H4 (cell line): ENCODE measurements around the gene SOS1. TPM values are rescaled to one million over a fixed set of nuclear protein-coding genes. Genes with fewer than 3 reads are reported as not detected.
A peak's percentile ranks its signal among the peaks of the same experiment; 100 is the strongest.
"Not testable (repeated sequence)": the region's sequence is repeated elsewhere in the genome, so short reads cannot be mapped to it uniquely, and the experiment has no call there.

Experiments used
- DNase-seq: peaks from one replicate; pipeline ENCODE4 v3.0.0-alpha.2; 2015; ENCODE audit warnings: low spot score
- total RNA-seq: library from RNA; depleted of rRNA; stranded (reverse); fragments of >200 nt; shearing (Covaris generic); gene quantifications from 2 replicates; pipeline ENCODE4 v1.2.3, GENCODE V29; 2014

Gene SOS1
- total RNA-seq, 1 experiment from 2014 or later = 14.3 TPM

DNA sequence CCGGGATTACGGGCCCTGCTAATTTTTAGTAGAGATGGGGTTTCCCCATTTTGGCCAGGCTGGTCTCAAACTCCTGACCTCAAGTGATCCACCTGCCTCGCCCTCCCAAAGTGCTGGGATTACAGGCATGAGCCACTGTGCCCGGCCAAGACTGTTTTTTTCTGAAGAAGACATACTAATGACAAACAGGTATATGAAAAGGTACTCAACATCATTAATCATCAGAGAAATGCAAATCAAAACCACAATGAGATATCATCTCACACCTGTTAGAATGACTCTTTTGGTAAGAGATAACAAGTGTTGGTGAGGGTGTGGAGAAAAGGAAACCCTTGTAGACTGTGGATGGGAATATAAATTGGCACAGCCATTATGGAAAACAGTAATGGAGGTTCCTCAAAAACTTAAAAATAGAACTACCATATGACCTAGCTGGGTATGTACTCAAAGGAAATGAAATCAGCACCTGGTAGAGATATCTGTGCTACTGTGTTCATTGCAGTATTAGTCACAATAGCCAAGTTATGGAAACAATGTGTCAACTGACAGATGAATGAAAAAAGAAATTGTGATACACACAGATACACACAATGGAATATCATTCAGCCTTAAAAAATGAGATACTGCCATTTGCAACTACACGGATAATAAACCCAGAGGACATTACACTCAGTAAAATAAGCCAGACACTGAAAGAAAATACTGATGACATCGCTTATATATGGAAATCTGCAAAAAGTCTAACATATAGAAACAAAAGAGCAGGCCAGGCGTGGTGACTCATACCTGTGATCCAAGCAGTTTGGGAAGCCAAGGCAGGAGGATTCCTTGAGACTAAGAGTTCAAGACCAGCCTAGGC, 20.8 kb downstream of the SOS1 start:
- DNase-seq = no peak

DNA sequence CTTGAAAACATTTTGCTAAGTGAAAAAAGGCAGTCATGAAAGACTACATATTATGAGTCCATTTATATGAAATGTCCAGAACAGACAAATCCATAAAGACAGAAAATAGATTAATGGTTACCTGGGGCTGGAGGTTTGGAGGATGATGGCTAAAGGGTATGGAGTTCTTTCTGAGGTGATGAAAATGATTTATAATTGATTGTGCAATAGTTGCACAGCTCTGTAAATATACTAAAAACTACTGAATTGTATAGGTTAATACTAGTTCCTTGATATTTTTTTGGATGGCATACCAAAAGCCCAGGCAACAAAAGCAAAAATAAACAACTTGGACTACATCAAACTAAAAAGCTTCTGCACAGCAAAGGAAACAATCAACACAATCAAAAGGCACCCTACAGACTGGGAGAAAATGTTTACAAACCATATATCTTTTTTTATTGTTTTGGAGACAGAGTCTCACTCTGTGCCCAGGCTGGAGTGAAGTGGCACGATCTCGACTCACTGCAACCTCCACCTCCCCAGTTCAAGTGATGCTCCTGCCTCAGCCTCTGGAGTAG, 21.5 kb downstream of the SOS1 start:
- DNase-seq = no peak

DNA sequence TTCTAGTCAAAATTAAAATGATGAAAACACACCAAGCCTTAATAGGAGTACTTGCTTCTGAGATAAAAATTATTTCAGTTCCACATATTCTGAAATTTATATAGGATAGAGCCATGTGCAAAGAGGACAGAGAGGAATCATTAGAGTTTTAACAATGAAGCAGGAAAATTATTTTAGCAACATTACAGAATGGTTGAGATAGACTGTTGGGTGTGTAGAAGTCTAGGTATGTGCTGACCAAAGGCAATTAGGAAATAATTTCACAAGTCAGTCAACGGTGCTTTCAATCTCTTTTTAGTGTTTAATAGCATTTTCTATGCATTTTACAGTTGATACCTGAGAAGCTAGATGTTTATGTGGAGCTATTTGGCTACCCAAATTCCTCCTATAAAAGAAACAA, 25.2 kb downstream of the SOS1 start:
- no peak for DNase-seq

DNA sequence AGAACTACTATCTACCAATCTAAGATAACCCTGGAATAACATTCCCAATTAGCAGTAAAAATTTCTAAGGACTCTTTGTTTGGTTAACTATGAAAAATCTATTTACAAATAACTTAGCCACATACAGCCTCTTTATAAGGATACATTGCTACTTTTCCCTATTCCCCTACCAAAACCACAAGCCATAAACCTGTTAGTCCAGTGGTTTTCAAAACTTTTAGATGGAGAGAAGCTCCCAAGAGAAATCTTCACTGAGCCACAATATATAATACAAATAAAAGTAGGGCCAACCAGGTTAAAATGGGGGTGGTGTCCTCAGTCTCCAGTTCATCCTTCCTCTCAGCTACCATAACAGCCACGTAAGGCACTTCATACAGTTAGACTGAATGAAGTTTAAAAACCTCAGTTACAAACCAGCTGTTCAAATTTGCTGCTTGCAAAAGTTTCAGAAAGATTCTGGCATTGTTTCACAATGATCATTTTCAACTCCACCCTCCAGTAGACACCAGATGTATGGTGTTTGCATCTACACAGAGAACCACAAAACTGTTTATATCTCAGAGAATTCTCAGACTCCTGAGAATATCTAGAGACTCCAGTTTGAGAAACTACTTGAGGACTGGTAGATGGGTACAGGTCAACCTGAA, 26.0 kb downstream of the SOS1 start:
- DNase-seq = peak; percentile 52

DNA sequence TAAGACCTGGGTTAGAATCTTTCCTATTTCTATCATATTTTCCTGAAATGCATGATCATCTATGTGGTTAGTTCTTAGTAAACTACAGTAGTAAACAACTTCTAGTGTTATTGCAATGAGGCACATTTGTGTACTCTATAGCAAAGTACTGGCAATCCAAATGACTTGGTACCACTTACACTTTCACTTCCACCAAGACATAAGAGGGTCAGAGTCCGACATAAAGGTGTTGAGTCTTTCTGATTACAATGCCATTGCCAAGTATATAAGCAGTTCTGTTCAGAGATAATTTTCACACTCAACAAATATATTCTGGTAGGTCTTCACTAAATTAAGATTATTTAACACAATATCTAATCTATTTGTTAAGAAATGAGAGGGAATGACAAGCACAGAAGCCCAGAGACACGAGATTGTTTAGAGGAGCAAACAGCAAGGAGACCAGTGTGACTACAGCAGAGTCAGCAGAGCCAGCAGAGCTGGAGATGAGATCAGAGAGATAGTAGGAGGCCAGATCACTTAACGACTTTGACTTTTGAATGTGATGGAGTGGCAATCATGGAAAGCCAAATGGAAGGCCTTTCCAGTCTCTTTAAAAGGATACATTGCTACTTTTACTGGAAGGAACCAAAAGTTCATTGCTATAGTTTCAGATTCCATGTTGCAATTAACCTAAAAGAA, 27.5 kb downstream of the SOS1 start:
- no peak for DNase-seq

DNA sequence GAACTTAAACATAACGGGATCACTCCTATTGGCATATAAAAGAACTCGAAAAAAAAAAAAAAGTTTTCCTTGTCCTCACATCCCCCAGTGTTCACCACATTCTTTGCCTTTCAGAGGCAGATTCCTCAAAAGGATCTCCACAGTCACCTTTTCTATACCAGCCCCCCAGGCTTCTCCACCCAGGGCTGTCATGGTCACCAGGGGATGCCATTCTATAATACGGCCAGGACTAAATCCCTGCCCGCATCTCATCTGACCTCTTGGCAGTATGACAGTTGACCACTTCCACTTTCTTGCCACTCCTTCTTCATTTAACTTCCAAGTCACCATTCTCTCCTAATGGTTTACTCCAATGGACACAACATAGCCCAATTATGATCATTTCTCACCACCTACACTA, 29.3 kb downstream of the SOS1 start:
- DNase-seq = no peak

DNA sequence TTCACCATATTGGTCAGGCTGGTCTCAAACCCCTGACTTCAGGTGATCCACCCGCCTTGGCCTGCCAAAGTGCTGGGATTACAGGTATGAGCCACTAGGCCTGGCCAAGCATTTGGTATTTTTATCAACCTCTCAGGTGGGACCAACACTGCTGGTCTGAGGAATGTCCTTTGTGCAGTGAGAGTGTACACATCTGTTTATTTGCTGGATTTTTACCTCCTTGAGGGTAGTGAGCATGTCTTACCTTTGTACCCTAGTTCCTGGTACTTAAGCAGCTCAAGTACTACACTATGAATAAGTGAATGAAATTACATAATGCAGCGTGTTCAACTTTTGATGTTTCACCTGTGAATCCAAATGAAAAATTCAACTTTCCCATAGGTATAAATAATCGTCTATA, 29.8 kb downstream of the SOS1 start:
- no peak for DNase-seq

DNA sequence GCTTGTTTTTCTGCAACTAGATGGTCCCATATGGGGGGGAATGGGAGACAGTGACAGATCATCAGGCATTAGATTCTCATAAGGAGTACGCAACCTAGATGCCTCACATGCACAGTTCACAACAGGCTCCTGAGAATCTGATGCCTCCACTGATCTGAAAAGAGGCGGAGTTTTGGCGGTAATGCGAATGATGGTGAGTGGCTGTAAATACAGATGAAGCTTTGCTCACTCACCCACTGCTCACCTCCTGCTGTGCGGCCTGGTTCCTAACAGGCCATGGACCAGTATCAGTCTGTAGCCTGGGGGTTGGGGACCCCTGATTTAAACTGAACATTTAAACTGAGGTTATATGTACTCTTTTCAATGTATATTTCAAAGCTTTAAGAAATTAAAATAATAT, 40.7 kb downstream of the SOS1 start:
- DNase-seq = no peak

DNA sequence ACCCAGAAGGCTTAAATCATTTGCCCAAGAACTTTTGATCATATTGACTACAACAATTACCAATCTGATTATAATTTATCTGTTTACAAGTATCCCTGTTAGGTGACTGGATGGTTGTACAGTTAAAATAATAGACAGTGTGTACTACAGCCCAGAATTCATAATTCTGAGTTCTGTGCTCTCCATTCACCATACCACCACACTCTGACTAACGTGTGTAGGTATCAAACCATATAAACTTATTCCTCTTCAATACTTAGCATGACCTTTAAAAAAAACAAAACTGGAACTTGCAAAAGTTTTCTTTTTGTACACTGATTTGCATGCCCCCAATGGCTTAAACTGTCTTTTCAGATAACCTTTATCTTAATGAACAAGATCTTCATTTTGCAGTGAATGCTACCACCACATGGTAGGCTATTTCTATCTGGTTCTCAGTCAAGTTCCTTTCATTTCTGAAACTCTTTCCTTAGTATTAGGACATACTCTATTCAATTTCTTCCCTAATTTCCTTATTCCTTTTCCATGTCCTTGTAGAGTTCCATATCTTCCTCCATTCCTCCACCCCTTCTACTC, 50.9 kb downstream of the SOS1 start:
- DNase-seq = no peak

DNA sequence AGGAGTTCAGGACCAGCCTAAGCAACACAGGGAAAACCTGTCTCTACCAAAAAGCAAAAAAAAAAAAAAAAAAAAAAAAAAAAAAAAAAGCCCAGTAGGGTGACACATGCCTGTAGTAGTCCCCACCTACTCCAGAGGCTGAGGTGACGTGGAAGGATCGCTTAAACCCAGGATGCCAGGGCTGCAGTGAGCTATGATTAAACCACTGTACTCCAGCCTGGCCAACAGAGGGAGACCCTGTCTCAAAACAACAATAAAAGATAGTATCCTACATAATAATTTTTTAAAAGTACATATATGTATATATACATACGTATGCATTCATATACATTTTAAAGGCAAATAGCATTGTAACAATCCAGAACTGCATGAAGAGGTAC, 51.7 kb downstream of the SOS1 start:
- peak; percentile 36 for DNase-seq

DNA sequence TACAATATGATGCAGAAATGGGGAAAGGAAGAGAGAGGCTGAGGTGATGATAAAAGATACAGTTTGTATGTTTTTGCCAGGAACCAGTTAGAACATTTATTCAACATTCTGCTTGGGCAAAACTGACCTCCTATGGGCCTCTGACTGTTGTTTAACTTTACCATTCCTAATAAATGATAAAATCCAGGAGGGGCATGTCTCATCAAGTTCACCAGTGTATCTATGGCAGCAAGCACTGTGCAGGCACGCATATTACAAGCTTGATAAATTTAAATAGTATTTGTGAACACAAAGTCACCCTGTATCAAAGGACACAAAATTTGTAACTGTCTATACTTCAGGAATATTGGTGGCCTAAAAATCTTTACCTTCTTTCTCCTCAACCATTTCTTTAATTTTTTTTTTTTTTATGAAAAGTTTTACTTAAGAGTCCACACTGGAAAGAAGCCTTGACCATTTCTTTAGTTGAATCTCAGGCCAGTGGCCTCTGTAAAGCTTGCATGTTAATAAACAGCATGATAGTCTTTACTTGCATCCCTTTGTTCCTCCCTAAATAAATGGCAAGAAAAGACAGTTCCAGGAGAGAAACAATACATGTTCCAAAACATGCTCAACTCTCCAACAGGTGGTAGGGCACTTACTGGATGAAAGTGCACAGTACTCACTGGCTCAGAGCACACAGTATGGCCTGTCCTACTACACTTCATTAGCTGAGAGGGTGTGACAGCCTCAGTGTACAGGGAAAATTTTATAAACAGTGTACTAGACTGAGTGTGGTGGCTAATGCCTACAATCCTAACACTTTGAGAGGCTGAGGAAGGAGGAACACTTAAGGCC, 52.3 kb downstream of the SOS1 start:
- DNase-seq = no peak

DNA sequence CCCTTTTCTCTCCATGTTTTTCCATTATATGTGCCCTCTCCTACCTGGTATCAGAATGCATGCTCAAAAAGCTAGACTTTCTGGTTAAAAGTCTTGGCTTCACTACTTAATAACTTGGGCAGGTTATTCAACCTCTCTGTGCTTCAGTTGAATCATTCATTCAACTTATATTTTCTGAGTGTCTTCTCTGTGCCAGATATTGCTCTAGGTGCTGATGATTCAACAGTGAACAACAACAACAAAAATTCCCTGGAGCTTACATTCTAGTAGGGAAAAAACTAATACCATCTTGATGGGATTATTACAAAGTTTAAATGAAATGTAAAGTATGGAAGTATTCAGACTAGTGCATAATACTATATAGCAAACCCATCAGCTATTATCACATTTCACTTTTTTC, 55.2 kb downstream of the SOS1 start:
- no peak for DNase-seq

DNA sequence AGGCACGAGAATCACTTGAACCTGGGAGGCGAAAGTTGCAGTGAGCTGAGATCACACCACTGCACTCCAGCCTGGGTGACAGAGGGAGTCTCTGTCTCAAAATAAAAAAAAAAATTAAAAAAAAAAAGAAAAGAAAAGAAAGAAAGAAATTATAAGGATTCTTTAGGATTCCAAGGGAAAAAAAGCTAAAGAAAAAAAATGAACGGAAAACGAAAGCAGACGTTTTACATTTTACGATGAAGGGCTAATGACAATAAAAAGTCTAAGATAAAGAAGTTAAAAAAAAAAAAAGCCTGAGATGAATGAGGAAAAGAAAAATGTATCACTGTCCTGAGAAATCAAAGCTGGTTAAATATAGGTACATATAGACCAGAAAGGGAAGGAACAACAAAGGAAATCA, 58.5 kb downstream of the SOS1 start:
- no peak for DNase-seq

DNA sequence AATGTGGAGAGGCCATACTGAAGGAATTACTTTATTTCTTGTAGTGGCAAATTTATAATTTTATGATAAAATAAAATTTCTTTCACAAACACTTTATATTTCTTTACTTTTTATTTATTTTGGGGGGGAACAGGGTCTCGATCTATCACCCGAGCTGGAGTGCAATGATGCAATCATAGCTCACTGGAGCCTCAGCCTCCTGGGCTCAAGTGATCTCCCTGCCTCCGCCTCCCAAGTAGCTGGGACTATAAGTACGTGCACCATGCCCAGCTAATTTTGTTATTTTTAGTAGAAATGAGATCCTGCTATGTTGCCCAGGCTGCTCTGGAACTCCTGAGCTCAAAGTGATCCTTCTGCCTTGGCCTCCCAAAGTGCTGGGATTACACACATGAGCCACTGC, 59.6 kb downstream of the SOS1 start:
- DNase-seq = no peak

DNA sequence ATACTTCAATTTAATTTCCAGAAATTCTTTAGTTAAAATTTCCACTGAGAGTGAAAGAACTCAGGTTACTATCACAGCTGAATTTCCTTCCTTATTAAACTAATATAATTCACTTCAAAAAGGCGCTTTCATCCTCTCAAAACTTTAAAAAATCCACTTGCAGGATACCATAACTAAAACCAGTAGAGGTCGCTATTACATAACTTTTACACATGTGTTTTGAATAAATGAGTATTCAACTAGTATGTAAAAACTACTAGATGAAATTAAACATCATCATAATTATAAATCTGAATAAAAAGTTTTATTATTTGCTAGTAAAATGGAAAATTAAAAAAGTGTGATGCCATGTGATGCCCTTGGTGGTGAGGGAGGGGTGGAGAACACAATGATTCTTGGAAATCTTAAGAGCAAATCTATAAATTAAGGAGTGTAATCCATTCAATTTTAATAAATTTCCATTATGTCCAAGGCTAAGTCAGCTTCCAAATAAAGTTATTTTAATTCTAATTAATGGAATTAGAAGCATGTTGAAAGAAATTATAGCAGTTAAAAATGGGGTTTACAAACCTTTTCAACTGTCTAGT, 61.4 kb downstream of the SOS1 start:
- peak; percentile 21 for DNase-seq

DNA sequence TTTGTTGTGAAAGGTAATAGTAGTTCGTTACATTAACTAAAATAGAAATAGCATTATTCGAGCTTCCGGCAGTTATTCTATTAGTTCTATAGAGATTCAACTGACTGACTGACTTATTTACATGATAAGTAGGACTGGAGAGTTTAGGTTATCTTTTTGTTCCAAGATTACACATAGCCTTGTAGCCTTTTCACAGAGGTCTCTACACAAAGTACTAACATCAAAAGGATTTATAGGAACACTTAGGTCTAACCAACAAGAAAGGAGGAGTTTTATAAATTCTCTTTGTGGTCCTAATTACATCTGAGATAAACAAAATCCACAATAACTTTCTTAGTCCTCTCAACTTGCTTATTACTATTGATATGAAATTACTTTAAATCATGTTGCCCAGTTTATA, 62.8 kb downstream of the SOS1 start:
- no peak for DNase-seq

DNA sequence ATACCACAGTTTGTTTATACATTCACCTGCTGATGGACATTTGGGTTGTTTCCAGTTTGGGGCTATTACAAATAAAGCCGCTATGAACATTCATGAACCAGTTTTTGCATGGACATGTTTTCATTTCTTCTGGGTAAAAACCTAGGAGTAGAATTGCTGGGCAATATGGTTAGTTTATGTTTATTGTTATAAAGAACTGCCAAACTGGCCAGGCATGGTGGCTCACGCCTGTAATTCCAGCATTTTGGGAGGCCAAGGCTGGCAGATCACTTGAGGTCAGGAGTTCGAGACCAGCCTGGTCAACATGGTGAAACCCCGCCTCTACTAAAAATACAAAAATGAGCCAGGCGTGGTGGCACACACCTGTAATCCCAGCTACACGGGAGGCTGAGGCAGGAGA, 68.2 kb downstream of the SOS1 start:
- not testable (repeated sequence) for DNase-seq

DNA sequence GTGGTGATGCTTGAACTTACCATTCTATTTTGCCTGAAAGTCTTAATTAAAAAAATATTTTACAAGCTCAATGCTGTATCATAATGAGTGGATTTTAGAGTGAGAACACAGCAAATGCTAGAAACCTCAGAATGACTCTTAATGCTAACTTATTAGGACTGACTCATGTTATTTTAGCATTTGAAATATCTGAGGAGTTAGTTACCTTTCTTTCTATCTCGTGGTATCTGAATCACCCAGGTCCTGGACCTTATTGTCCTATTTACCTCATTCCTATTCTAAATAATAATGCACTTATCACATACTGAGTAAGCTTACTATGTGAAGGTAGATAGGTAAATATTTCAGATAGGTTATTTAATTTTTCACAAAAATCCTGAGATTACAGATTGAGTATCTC, 70.7 kb downstream of the SOS1 start:
- no peak for DNase-seq

DNA sequence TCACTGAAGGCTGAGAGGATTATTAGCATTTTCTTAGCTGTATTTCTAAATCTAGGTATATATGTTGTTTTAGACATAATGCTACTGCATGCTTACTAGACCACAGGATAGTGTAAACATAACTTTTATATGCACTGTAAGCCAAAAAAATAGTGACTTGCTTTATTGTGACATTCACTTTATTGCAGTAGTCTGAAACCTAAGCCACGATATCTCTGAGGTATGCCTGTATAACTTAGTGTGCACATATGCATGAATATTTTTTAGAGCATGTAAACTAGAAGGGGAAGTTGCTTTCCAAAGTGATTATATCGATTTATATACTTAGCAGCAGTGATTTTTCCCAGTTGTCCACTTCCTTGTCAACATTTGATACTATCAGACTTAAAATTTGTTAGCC, 81.8 kb downstream of the SOS1 start:
- no peak for DNase-seq

DNA sequence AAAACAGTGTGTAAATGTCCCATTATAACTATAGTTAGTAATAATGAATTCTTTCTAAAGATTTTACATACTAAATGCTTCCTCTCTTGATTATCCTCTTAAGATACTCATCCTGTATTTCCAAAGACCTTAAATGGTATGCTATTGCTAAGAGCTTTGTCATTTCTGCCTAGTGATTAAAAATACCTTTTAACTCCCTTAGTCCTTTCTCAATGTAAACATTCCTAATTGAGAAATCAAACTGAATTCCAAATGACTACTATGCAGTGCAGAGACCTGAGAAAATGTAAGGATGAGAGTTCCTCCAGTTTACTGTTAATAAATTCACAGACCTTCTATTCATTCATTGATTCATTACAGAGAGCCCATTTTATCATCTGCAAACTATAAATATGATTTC, 86.9 kb downstream of the SOS1 start:
- no peak for DNase-seq

DNA sequence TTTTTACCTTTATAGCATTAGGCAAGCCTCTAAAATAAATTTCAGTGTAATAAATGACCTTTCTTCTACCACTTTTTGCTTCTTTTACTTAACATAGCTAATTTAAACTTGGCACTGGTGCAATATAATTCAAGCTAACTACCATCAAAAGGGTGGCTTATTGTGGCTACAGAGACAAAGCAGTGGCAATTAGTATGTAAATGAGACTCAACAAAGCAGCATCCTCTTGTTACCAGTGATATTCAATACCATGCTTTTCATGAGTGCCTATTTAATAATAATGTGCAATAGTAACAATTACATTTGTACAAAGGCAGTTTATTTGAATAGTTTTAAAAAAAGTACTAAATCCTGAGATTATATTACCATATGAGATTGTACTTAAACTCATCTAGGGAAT, 93.4 kb downstream of the SOS1 start:
- no peak for DNase-seq
